H1 (cell line): Measurements from ENCODE around the gene NIFK. TPM values are rescaled to one million over a fixed set of nuclear protein-coding genes. Genes with fewer than 3 reads are reported as not detected.

Experiments
- CTCF ChIA-PET: fragments of 300-600 bp; sonication (Branson Sonifier 250); formaldehyde crosslinking; loops from one replicate; lab custom pipeline; 2021; ENCODE audit not compliant: partially characterized antibody; lab: Charles Lee
- POLR2A ChIA-PET: fragments of 300-600 bp; sonication (Branson Sonifier 250); formaldehyde crosslinking; loops from one replicate; lab custom pipeline; 2021; ENCODE audit warnings: inconsistent platforms; ENCODE audit not compliant: partially characterized antibody; lab: Charles Lee
- DNase-seq, 2 experiments: peaks; one replicate each; pipeline versions ENCODE4 v3.0.0 to v3.0.0-alpha.2; 2010 to 2022; ENCODE audit warnings: low spot score in 2 of 2, low read depth in 1 of 2, mixed read lengths in 1 of 2
- FAIRE-seq: peaks from 2 replicates; lab custom pipeline; 2011; peaks lifted over from hg19 to GRCh38; lab: Jason Lieb, UNC
- H2AFZ ChIP-seq: 2 replicates; pipeline ENCODE4 v1.8.1; 2012; ENCODE audit warnings: low read length, inconsistent platforms
- H2AK5ac ChIP-seq: 2 replicates; pipeline ENCODE4 v1.6.1; 2013; ENCODE audit warnings: low read depth, low read length
- H2BK120ac ChIP-seq: replicated peaks from 2 replicates; pipeline ENCODE3; 2013; ENCODE audit warnings: low read depth, low read length, inconsistent platforms
- H2BK12ac ChIP-seq: 2 replicates; pipeline ENCODE4 v1.6.1; 2013; ENCODE audit warnings: low read depth, low read length
- H2BK15ac ChIP-seq: 2 replicates; pipeline ENCODE4 v1.6.1; 2013; ENCODE audit warnings: low read length
- H2BK20ac ChIP-seq: 2 replicates; pipeline ENCODE4 v1.6.1; 2013; ENCODE audit warnings: low read length
- H2BK5ac ChIP-seq: 2 replicates; pipeline ENCODE4 v1.6.1; 2013; ENCODE audit warnings: low read depth, low read length
- H3K14ac ChIP-seq: 2 replicates; pipeline ENCODE4 v1.6.1; 2013; ENCODE audit warnings: inconsistent platforms; ENCODE audit not compliant: insufficient read length
- H3K18ac ChIP-seq: 2 replicates; pipeline ENCODE4 v1.6.1; 2013; ENCODE audit warnings: low read length; ENCODE audit errors: extremely low read depth
- H3K23ac ChIP-seq: 2 replicates; pipeline ENCODE4 v1.6.1; 2013; ENCODE audit warnings: inconsistent platforms; ENCODE audit not compliant: insufficient read length
- H3K23me2 ChIP-seq: 2 replicates; pipeline ENCODE4 v1.6.1; 2013; ENCODE audit warnings: low read depth, low read length
- H3K27ac ChIP-seq: 2 replicates; pipeline ENCODE4 v1.6.1; 2011; ENCODE audit warnings: low read depth, low read length, inconsistent platforms
- H3K27me3 ChIP-seq, 4 experiments: replicated peaks in 1 of 4; 1 replicate in 1 of 4; 2 replicates in 3 of 4; pipeline versions ENCODE4 v1.6.1 to v1.8.1; 2011 to 2013; ENCODE audit warnings: low read length in 3 of 4, mild to moderate bottlenecking in 3 of 4, inconsistent platforms in 2 of 4, mixed read lengths in 2 of 4, moderate library complexity in 1 of 4; ENCODE audit not compliant: control insufficient read depth in 3 of 4, insufficient read depth in 3 of 4; ENCODE audit errors: extremely low read depth in 1 of 4
- H3K36me3 ChIP-seq, 4 experiments: 2 replicates each; pipeline versions ENCODE4 v1.6.1 to v1.8.1; 2011 to 2013; ENCODE audit warnings: mild to moderate bottlenecking in 4 of 4, low read length in 3 of 4, moderate library complexity in 2 of 4, control low read depth in 1 of 4, inconsistent platforms in 1 of 4; ENCODE audit not compliant: insufficient read depth in 4 of 4, control insufficient read depth in 2 of 4
- H3K4ac ChIP-seq: replicated peaks from 2 replicates; pipeline ENCODE3; 2013; ENCODE audit warnings: low read length, low read depth, mixed read lengths, inconsistent platforms; ENCODE audit not compliant: insufficient read length
- H3K4me1 ChIP-seq, 4 experiments: replicated peaks in 1 of 4; 1 replicate in 1 of 4; 2 replicates in 3 of 4; pipeline versions ENCODE4 v1.6.1 to v1.8.1; 2011 to 2013; ENCODE audit warnings: low read length in 3 of 4, inconsistent platforms in 2 of 4, mixed read lengths in 1 of 4; ENCODE audit not compliant: insufficient read depth in 4 of 4, control insufficient read depth in 3 of 4
- H3K4me2 ChIP-seq, 2 experiments: 2 replicates each; pipeline versions ENCODE4 v1.6.1 to v1.8.1; 2011 to 2013; ENCODE audit warnings: low read depth in 2 of 2, low read length in 2 of 2, control low read depth in 1 of 2, inconsistent platforms in 1 of 2, mild to moderate bottlenecking in 1 of 2; ENCODE audit not compliant: insufficient read depth in 1 of 2
- H3K4me3 ChIP-seq, 4 experiments: fragments of 200-600, 300-600 bp in 1 of 4; sonication (generic), shearing (Covaris generic), sonication (Bioruptor Twin) in 1 of 4; 2 replicates each; pipeline versions ENCODE4 v1.5.1 to v1.8.1; 2011 to 2016; ENCODE audit warnings: low read length in 4 of 4, low read depth in 3 of 4, control low read depth in 2 of 4, inconsistent platforms in 2 of 4, mild to moderate bottlenecking in 2 of 4, mixed read lengths in 1 of 4, moderate library complexity in 1 of 4; ENCODE audit not compliant: insufficient read depth in 2 of 4; ENCODE audit errors: extremely low read depth in 1 of 4
- H3K56ac ChIP-seq: replicated peaks from 2 replicates; pipeline ENCODE3; 2013; ENCODE audit warnings: low read depth, mild to moderate bottlenecking, mixed read lengths, low read length, inconsistent platforms; ENCODE audit not compliant: insufficient read length
- H3K79me1 ChIP-seq: 2 replicates; pipeline ENCODE4 v1.6.1; 2013; ENCODE audit warnings: low read depth, low read length, control low read depth
- H3K79me2 ChIP-seq, 2 experiments: 2 replicates each; pipeline versions ENCODE4 v1.6.1 to v1.8.1; 2012 to 2013; ENCODE audit warnings: low read length in 2 of 2, mild to moderate bottlenecking in 2 of 2, inconsistent platforms in 1 of 2; ENCODE audit not compliant: insufficient read depth in 2 of 2, control insufficient read depth in 1 of 2
- H3K9ac ChIP-seq, 4 experiments: replicated peaks in 1 of 4; 1 replicate in 1 of 4; 2 replicates in 3 of 4; pipeline versions ENCODE4 v1.6.1 to v1.8.1; 2011 to 2013; ENCODE audit warnings: low read depth in 3 of 4, low read length in 3 of 4, control low read depth in 2 of 4, mild to moderate bottlenecking in 2 of 4, moderate library complexity in 2 of 4, inconsistent platforms in 1 of 4; ENCODE audit errors: extremely low read depth in 1 of 4
- H3K9me3 ChIP-seq, 2 experiments: 2 replicates each; pipeline versions ENCODE4 v1.6.1 to v1.8.1; 2012 to 2013; ENCODE audit warnings: mild to moderate bottlenecking in 2 of 2, moderate library complexity in 2 of 2, control low read depth in 1 of 2, inconsistent platforms in 1 of 2, low read depth in 1 of 2, low read length in 1 of 2, mixed read lengths in 1 of 2; ENCODE audit not compliant: insufficient read depth in 2 of 2
- H4K20me1 ChIP-seq, 2 experiments: replicated peaks in 1 of 2; 2 replicates each; pipeline versions ENCODE3 to v1.8.1; 2011 to 2013; ENCODE audit warnings: inconsistent platforms in 2 of 2, low read length in 2 of 2, mild to moderate bottlenecking in 1 of 2; ENCODE audit not compliant: insufficient read depth in 2 of 2, control insufficient read depth in 1 of 2
- H4K5ac ChIP-seq: 2 replicates; pipeline ENCODE4 v1.6.1; 2013; ENCODE audit warnings: low read length, low read depth, mixed read lengths, inconsistent platforms; ENCODE audit not compliant: insufficient read length
- H4K8ac ChIP-seq: 2 replicates; pipeline ENCODE4 v1.8.0; 2013; ENCODE audit warnings: mild to moderate bottlenecking, moderate library complexity, low read length, inconsistent platforms; ENCODE audit not compliant: insufficient read depth; ENCODE audit errors: extremely low read depth
- H4K91ac ChIP-seq: replicated peaks from 2 replicates; pipeline ENCODE3; 2013; ENCODE audit warnings: low read length, mixed read lengths, inconsistent platforms; ENCODE audit not compliant: insufficient read length
- SIRT6 ChIP-seq: IDR thresholded peaks from one replicate; pipeline ENCODE4 v1.7.1; 2012; ENCODE audit warnings: low read length, inconsistent platforms
- SRF ChIP-seq: IDR thresholded peaks from 2 replicates; pipeline ENCODE4 v1.6.1; 2011; ENCODE audit warnings: mild to moderate bottlenecking, low read depth, low read length, moderate library complexity
- WGBS, 2 experiments: shearing (Covaris generic) in 1 of 2; methylation state at CpG; one replicate each; pipeline versions ENCODE4 v1.1.6 to v1.1.7; 2013 to 2015; ENCODE audit warnings: low lambda C conversion rate in 2 of 2, mixed read lengths in 2 of 2, inconsistent platforms in 1 of 2, low coverage in 1 of 2, missing lambda C conversion rate in 1 of 2; ENCODE audit not compliant: insufficient replicate concordance in 2 of 2, insufficient coverage in 1 of 2, insufficient read length in 1 of 2; ENCODE audit errors: extremely low coverage in 1 of 2, missing lambda C conversion rate in 1 of 2; 5-methylcytosine and 5-hydroxymethylcytosine counted together
- polyA plus RNA-seq, 7 experiments: library from polyadenylated mRNA; depleted of rRNA in 3 of 7; stranded (reverse) in 5 of 7; unstranded in 2 of 7; fragments of >200 nt in 5 of 7; fragments of 200-250 nt in 2 of 7; gene quantifications; 1 replicate in 5 of 7; 2 replicates in 1 of 7; 4 replicates in 1 of 7; pipeline versions ENCODE4 v1.2.1 to v1.2.3, GENCODE V29; 2011 to 2013; ENCODE audit warnings: missing spikeins in 2 of 7, mixed read lengths in 2 of 7
- total RNA-seq: library from RNA; stranded (reverse); fragmentation: NEBNext Ultra II Directional; extraction: Animal tissue kit (Norgen Biotek cat#: 25700); gene quantifications from 2 replicates; pipeline ENCODE4 v1.2.1, GENCODE V29; 2021

Gene NIFK
- total and polyA plus RNA-seq, 2 of the 8 experiments (the other 6 are each of a cell fraction or from before 2014, with no cell fraction given), result 24.4 to 117 TPM

- H3K36me3 ChIP-seq, result no peaks in the 10 kb centered on the region
- TF ChIP-seq SIRT6 (no peak), SRF (no peak)
- TF ChIP-seq, all 59 proteins: peak for 0
- no peak overlapping the region for H2BK12ac ChIP-seq
- no peak overlapping the region for H4K91ac ChIP-seq
- no peak overlapping the region for H2AFZ ChIP-seq
- DNase-seq (no peak), FAIRE-seq (no peak)
- H3K14ac ChIP-seq, result no peak overlapping the region
- H2AK5ac ChIP-seq, result no peak overlapping the region
- H3K18ac ChIP-seq, result no peak overlapping the region
- no peaks in the 10 kb centered on the region for H4K20me1 ChIP-seq
- ChIA-PET POLR2A (no interaction called here), CTCF (interaction anchor here (1.7 to 1.9 kb wide), 2 partner anchors 16 to 164 kb away, joined by 4 to 6 read pairs; partner anchors contain the start of gene RNU4ATAC)
- H3K56ac ChIP-seq, result no peak overlapping the region
- peaks cover 2 to 10% (median 6%) of the 10 kb centered on the region in 4 experiments; a peak in 5 of 7 replicates for H3K4me1 ChIP-seq
- H3K4me2 ChIP-seq, result peak overlapping the region in 1 of 2 experiments; percentile 29; a peak in 2 of 4 replicates
- no peaks in the 10 kb centered on the region for H3K9me3 ChIP-seq
- no peaks in the 10 kb centered on the region for H3K23me2 ChIP-seq
- no peak overlapping the region for H4K8ac ChIP-seq
- no peaks in the 10 kb centered on the region for H3K79me2 ChIP-seq
- no peaks in the 10 kb centered on the region for H3K79me1 ChIP-seq
- WGBS, 2 experiments, result 86% methylated on average over 6 of the region's 6 CpGs; no CpG with 5 or more reads in 1 of the 2 experiments
- no peak overlapping the region for H3K23ac ChIP-seq
- H3K27ac ChIP-seq, result no peak overlapping the region
- peak overlapping the region; percentile 27; the same call in 1 of the 2 replicates for H2BK5ac ChIP-seq
- no peak overlapping the region for H3K9ac ChIP-seq
- H3K4me3 ChIP-seq, result no peak overlapping the region
- H4K5ac ChIP-seq, result no peak overlapping the region
- H3K4ac ChIP-seq, result no peak overlapping the region
- 0 out of 2 replicates have a peak overlapping the region, but pooled peaks have one; percentile 25 for H2BK15ac ChIP-seq
- H2BK120ac ChIP-seq, result no peak overlapping the region
- no peak overlapping the region for H2BK20ac ChIP-seq
- no peaks in the 10 kb centered on the region for H3K27me3 ChIP-seq
Measured at GRCh38 chr2:121694398-121695170, 42.1 kb downstream of the NIFK start.
